Measurements from ENCODE around the gene DND1. TPM values are rescaled to one million over a fixed set of nuclear protein-coding genes. Genes with fewer than 3 reads are reported as not detected.

The DND1 gene
- total RNA-seq, 1 donor from 2014 or later: 2.6 TPM

- Mint-ChIP-seq H3K27me3 (no peaks in the 10 kb centered on the region), H3K4me3 (peak overlapping the region; percentile 100), H3K27ac (peak overlapping the region; percentile 97), H3K4me1 (peaks cover 31% of the 10 kb centered on the region), H3K9me3 (no peaks in the 10 kb centered on the region), H3K36me3 (ENCODE audit: low read depth) (peaks cover 52% of the 10 kb centered on the region)
- POLR2A ChIA-PET: interaction anchor here (0.6 to 3.0 kb wide), 14 partner anchors 9 to 289 kb away, joined by 3 to 32 read pairs (median 6); partner anchors contain the start of genes ANKHD1, EIF4EBP3, IK and NDUFA2
- CTCF ChIA-PET: interaction anchor here (1.2 kb wide), 1 partner anchor 43 kb away, joined by 3 read pairs; the partner anchor contains the start of genes IK and NDUFA2
- DNase-seq: no peak
- no peak for TF ChIP-seq CTCF (IDR thresholded peaks at IDR 0.05)
- ATAC-seq (ENCODE audit: low read depth): no peak
- intact Hi-C loops (cut with micrococcal nuclease): no loop called here
Observed at GRCh38 chr5:140690376-140690932, 17.1 kb upstream of the DND1 start.

- Mint-ChIP-seq H3K9me3 (no peaks in the 10 kb centered on the region), H3K27me3 (no peaks in the 10 kb centered on the region), H3K4me1 (no peaks in the 10 kb centered on the region), H3K36me3 (ENCODE audit: low read depth) (peaks cover 83% of the 10 kb centered on the region), H3K27ac (no peak overlapping the region), H3K4me3 (no peak overlapping the region)
- CTCF ChIA-PET: no interaction called here
- no peak for ATAC-seq (ENCODE audit: low read depth)
- intact Hi-C loops (cut with micrococcal nuclease): no loop called here
- DNase-seq: no peak
- POLR2A ChIA-PET: interaction anchor here (0.6 kb wide), 1 partner anchor 1102 kb away, joined by 8 read pairs; no protein-coding TSS in a partner anchor
- TF ChIP-seq CTCF (IDR thresholded peaks at IDR 0.05): no peak
Observed at GRCh38 chr5:140678993-140679392, 5.6 kb upstream of the DND1 start.

GRCh38 chr5:140677947-140678346, 4.6 kb upstream of the DND1 start:
- TF ChIP-seq CTCF (IDR thresholded peaks at IDR 0.05): no peak
- Mint-ChIP-seq H3K27ac (no peak overlapping the region), H3K36me3 (ENCODE audit: low read depth) (peaks cover 83% of the 10 kb centered on the region), H3K4me1 (no peaks in the 10 kb centered on the region), H3K9me3 (no peaks in the 10 kb centered on the region), H3K27me3 (no peaks in the 10 kb centered on the region), H3K4me3 (no peak overlapping the region)
- intact Hi-C loops (cut with micrococcal nuclease): no loop called here
- ChIA-PET POLR2A (no interaction called here), CTCF (interaction anchor here (0.6 kb wide), 1 partner anchor 85 kb away, joined by 3 read pairs; no protein-coding TSS in a partner anchor)
- ATAC-seq (ENCODE audit: low read depth) (no peak), DNase-seq (no peak)

GRCh38 chr5:140674629-140675028, 1.3 kb upstream of the DND1 start:
- Mint-ChIP-seq H3K27me3 (no peaks in the 10 kb centered on the region), H3K9me3 (no peaks in the 10 kb centered on the region), H3K4me1 (no peaks in the 10 kb centered on the region), H3K27ac (no peak overlapping the region), H3K4me3 (no peak overlapping the region), H3K36me3 (ENCODE audit: low read depth) (peaks cover 90% of the 10 kb centered on the region)
- no peak for DNase-seq
- no peak for ATAC-seq (ENCODE audit: low read depth)
- ChIA-PET CTCF (no interaction called here), POLR2A (interaction anchor here (1.2 to 1.6 kb wide), 2 partner anchors 17 to 27 kb away, joined by 3 to 4 read pairs; partner anchors contain the start of genes HARS1, HARS2, IK and NDUFA2)
- intact Hi-C loops (cut with micrococcal nuclease): no loop called here
- no peak for TF ChIP-seq CTCF (IDR thresholded peaks at IDR 0.05)

- DNase-seq (no peak), ATAC-seq (ENCODE audit: low read depth) (no peak)
- H3K36me3 Mint-ChIP-seq (ENCODE audit: low read depth): peaks cover 90% of the 10 kb centered on the region
- CTCF ChIA-PET: no interaction called here
- POLR2A ChIA-PET: interaction anchor here (1.2 to 1.6 kb wide), 2 partner anchors 17 to 27 kb away, joined by 3 to 4 read pairs; partner anchors contain the start of genes HARS1, HARS2, IK and NDUFA2
- H3K4me3 Mint-ChIP-seq: no peak overlapping the region
- TF ChIP-seq CTCF (IDR thresholded peaks at IDR 0.05): no peak
- H3K4me1 Mint-ChIP-seq: no peaks in the 10 kb centered on the region
- intact Hi-C loops (cut with micrococcal nuclease): no loop called here
- H3K9me3 Mint-ChIP-seq: no peaks in the 10 kb centered on the region
- no peak overlapping the region for H3K27ac Mint-ChIP-seq
- no peaks in the 10 kb centered on the region for H3K27me3 Mint-ChIP-seq
Observed at GRCh38 chr5:140674211-140674610, 835 bp upstream of the DND1 start.

Data from activated B cell treated with CpG ODN at 0.5 μM for 24 hours (primary cell).